KG1 (cell line): Measurements from ENCODE around the gene HOXB13.
"Not testable (repeated sequence)": the region's sequence is repeated elsewhere in the genome, so short reads cannot be mapped to it uniquely, and the experiment has no call there.

Experiments used
- DNase-seq: peaks from one replicate; lab custom pipeline; 2025; lab: John Stamatoyannopoulos, UW

Gene HOXB13

GRCh38 chr17:48726114-48726915 is 2.2 kb downstream of the HOXB13 start:
- DNase-seq, result no peak

- no peak for DNase-seq
Measured at GRCh38 chr17:48725288-48726064, 3.1 kb downstream of the HOXB13 start.

- no peak for DNase-seq
Measured at GRCh38 chr17:48725004-48725287, 3.6 kb downstream of the HOXB13 start.

GRCh38 chr17:48724251-48725003 is 4.1 kb downstream of the HOXB13 start:
- peak; percentile 41 for DNase-seq

DNA sequence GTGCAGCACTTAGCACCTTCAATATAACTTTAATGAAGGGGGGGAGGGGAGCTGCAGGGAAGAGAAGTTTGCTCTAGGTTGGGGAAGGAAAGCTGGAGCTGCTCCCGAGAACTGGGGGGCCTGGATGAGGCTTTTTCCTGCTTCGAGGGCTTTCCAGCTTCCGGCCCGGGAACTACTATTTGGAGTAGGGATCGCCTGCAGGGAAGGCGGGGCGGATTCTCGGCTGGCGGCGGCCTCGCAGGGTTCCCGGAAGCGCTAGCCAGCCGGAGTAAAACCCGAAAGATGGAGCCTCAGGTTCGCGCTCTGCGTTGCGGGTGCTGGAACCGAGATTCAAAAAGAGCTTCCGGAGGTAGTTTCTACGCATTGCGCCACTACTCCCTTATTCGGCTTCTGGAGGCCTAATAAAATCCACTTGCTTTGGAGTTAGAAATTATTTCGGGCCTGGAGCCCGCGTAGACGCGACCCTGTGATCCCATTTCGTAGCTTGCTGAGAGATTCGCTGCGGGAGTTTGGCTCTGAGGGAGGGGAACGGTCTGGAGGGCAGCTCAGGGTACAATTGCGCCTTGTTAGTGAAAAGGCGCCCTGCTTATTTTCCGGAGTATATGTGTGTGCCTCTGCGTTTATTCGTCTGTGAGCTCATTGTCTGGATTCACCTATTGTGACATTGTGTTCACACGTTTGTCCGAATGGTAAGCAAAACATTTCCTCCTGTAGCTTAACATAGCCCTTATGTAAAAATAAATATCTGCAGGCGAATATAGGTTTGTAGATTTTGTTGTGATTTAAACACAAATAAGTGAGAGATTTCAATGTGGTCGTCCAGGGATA is 4.9 kb downstream of the HOXB13 start:
- DNase-seq, result no peak

GRCh38 chr17:48722915-48723422 is 5.6 kb downstream of the HOXB13 start, which contains the start of gene PRAC2:
PRAC2 (plus strand) TSS chr17:48723185; CDS start chr17:48724411, 1,226 bp downstream.
- DNase-seq, result no peak

DNA sequence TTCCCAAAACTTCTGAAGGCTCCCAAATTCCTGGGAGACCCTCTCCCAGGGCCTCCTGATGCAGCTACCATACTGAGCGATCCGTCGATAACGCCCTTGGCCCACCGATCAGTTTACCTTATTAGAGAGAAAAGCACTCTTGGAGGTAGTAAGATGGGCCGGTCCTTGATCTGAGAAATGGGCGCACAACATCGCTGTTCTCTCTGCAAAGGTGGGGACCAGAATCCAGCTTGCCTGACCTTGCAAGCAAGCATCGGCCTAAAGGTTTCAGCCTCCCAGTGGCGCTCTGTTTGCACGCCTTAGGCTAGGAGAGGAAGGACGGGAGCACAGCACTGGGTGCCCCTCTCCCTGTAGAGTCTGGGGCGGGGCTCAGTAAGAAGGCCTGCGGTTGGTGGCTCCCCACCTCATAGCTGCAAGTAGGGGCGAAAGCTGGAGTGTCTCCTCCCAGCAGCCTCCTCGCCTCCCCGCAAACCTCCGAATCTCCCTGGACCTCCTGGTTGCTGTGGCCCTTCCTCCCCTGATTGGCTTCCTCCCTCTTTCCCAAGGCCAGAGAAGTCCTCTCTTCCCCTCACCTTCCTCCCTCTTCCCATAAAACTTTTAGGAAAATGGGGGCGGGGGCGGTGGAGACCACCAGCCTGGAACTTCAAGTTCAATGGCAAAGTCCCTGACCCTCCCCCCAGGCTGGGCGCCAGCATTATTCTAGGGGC is 6.2 kb downstream of the HOXB13 start, which contains the start of gene PRAC1:
TSS of gene PRAC1 (minus strand) at position 318 of the 707 bp plus-strand sequence. CDS start at position 192, 126 bp downstream.
- DNase-seq, result no peak

DNA sequence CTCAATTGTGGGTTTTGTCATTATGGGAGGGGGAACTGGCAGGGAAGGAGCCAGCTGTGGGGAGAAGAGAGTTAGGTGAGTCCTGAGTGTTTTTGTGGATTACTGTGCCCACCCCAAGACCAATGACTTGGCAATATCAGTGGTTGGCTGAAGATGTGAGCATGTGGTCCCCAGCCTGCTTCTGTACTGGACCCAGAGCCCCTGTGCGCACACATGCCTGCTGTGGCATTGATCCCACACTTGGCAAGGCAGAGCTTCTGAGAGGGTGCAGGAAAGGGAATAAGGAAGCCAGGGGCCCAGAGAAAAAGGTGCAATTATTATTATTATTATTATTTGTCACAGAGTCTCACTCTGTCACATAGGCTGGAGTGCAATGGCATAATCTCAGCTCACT is 7.5 kb downstream of the HOXB13 start:
- DNase-seq, result no peak

- DNase-seq, result no peak
Measured at GRCh38 chr17:48720266-48721008, 8.1 kb downstream of the HOXB13 start.

GRCh38 chr17:48719642-48720265 is 8.8 kb downstream of the HOXB13 start:
- no peak for DNase-seq

DNA sequence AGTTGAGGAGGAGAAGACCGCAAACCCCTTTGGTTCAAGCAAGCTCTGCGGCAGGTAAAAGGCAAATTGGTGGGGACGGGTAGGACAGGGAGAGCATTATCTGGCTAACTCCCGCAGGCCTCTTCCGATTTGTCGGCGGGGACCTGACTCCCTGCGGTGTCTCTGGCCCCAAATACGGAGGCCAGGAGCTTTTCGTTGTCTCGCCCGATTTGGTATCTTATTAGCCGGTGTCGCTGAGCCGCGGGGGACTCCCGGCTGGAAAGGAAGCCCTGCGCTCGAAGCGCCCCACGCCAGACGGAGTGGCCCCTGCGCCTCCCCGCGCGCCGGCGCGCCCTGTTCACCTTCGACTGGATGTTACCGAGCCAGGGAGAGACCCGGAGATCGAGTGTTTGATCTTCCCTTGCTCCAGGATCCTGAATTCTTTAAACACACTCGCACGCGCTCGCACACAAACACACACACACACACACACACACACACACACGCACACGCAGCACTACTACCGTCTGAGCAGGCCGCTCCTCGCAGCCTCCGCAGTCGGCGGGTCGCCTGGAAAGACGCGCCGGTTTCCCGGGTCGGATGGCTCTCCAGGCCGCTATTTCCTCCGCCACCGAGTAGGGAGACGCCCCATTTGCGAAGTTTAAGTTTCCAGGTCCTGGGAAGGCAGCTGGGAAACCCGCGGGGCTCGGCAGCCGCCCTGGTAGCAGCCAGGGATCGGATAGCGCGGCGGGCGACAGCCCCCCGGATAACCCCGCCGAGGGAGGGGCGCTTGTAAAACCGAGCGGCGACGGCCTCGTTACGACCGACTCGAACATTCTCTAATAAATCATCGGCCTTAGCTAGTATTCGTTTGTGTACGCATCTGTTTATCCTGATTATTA is 9.5 kb downstream of the HOXB13 start:
- DNase-seq, result no peak

GRCh38 chr17:48718227-48718760 is 10.3 kb downstream of the HOXB13 start:
- DNase-seq, result no peak

GRCh38 chr17:48717367-48718226 is 11.0 kb downstream of the HOXB13 start:
- no peak for DNase-seq

DNA sequence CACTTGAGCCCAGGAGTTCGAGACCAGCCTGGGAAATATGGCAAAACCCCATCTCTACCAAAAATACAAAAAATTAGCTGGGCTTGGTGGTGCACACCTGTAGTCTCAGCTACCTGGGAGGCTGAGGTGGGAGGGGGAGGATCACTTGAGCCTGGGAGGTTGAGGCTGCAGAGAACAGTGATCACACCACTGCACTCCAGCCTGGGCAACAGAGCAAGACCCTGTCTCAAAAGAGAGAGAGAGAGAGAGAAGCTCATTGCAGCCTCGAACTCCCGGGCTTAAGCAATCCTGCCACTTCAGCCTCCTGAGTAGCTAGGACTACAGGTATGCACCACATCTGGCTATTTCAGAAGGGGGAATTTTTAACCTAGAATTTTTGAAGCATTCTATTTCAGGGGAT is 12.0 kb downstream of the HOXB13 start:
- not testable (repeated sequence) for DNase-seq

- no peak for DNase-seq
Measured at GRCh38 chr17:48715496-48716399, 12.8 kb downstream of the HOXB13 start.

DNA sequence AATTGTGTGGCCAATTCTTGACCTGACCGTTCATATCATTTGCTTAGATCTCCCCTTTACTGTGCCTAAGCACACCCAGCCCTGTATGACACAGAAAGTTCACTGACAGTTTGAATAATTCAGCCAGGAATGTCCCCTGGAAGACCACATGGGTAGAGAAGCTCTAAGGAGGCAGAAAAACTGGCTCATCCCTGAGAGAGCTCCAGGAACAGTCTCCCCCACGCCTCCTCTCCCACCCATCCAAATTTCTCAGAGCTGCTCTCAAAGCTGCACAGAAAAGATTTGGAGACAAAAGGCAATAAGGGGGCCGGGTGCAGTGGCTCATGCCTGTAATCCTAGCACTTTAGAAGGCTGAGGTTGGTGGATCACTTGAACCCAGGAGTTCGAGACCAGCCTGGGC is 17.4 kb downstream of the HOXB13 start:
- no peak for DNase-seq
